HT-29 (cell line): ENCODE results near the gene PLAC1. TPM values are rescaled to one million over a fixed set of nuclear protein-coding genes. Genes with fewer than 3 reads are reported as not detected.

Experiments
- DNase-seq: peaks from one replicate; pipeline ENCODE4 v3.0.0-alpha.2; 2015; ENCODE audit warnings: low spot score
- total RNA-seq: library from RNA; depleted of rRNA; stranded (reverse); fragments of >200 nt; shearing (Covaris generic); gene quantifications from 2 replicates; pipeline ENCODE4 v1.2.3, GENCODE V29; 2014

Gene PLAC1
- total RNA-seq, 1 experiment from 2014 or later, result not detected

GRCh38 chrX:134631426-134632346, 26.6 kb downstream of the PLAC1 start:
- no peak for DNase-seq

GRCh38 chrX:134628663-134629062, 29.6 kb downstream of the PLAC1 start:
- DNase-seq, result no peak

GRCh38 chrX:134626434-134626833, 31.8 kb downstream of the PLAC1 start:
- no peak for DNase-seq

- DNase-seq, result no peak
Observed at GRCh38 chrX:134625315-134625718, 33.0 kb downstream of the PLAC1 start.

GRCh38 chrX:134624046-134624430, 34.2 kb downstream of the PLAC1 start:
- DNase-seq, result no peak

GRCh38 chrX:134623293-134624045, 34.8 kb downstream of the PLAC1 start:
- no peak for DNase-seq

- DNase-seq, result no peak
Observed at GRCh38 chrX:134622813-134623185, 35.5 kb downstream of the PLAC1 start.

GRCh38 chrX:134622056-134622812, 36.0 kb downstream of the PLAC1 start:
- DNase-seq, result no peak

- DNase-seq, result no peak
Observed at GRCh38 chrX:134619838-134620237, 38.4 kb downstream of the PLAC1 start.

GRCh38 chrX:134613396-134613795, 44.9 kb downstream of the PLAC1 start:
- DNase-seq, result no peak

- DNase-seq, result no peak
Observed at GRCh38 chrX:134608153-134608552, 50.1 kb downstream of the PLAC1 start.

GRCh38 chrX:134607523-134607922, 50.7 kb downstream of the PLAC1 start:
- no peak for DNase-seq

GRCh38 chrX:134604701-134605311, 53.5 kb downstream of the PLAC1 start:
- no peak for DNase-seq

- no peak for DNase-seq
Observed at GRCh38 chrX:134603806-134604700, 54.2 kb downstream of the PLAC1 start.

- no peak for DNase-seq
Observed at GRCh38 chrX:134602410-134602809, 55.9 kb downstream of the PLAC1 start.

- no peak for DNase-seq
Observed at GRCh38 chrX:134601240-134601765, 57.0 kb downstream of the PLAC1 start.

GRCh38 chrX:134600714-134601113, 57.6 kb downstream of the PLAC1 start:
- DNase-seq, result no peak

GRCh38 chrX:134599184-134599914, 58.9 kb downstream of the PLAC1 start:
- DNase-seq, result no peak

- DNase-seq, result no peak
Observed at GRCh38 chrX:134592303-134592702, 66.0 kb downstream of the PLAC1 start.

- DNase-seq, result no peak
Observed at GRCh38 chrX:134591502-134591901, 66.8 kb downstream of the PLAC1 start.
